Measurements from ENCODE around the gene TLL2.

The TLL2 gene

GRCh38 chr10:96395931-96396877, 117.5 kb downstream of the TLL2 start:
- DNase-seq (ENCODE audit: low read depth in 2 of 2): peak; percentile 17 to 30

DNA sequence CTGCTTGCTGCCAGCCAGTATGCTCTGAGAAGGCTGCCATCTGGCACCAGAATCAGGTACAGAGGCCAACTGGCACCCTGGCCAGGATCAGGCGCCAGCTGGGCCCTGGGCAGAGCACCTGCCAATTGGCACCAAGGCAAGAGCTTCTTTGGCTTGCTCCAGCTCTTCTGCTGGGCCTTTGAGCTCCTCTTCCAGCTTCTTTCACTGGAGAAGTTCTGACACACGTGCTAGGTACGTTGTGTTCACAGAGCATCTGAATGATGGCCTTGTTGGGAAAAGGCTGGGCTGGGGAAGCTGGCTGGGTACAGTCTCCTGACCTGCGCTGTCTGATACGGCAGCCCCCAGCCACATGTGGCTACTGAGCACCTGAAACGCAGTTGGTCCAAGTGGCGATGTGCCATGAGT, 123.3 kb downstream of the TLL2 start:
- DNase-seq (ENCODE audit: low read depth in 2 of 2): no peak

DNA sequence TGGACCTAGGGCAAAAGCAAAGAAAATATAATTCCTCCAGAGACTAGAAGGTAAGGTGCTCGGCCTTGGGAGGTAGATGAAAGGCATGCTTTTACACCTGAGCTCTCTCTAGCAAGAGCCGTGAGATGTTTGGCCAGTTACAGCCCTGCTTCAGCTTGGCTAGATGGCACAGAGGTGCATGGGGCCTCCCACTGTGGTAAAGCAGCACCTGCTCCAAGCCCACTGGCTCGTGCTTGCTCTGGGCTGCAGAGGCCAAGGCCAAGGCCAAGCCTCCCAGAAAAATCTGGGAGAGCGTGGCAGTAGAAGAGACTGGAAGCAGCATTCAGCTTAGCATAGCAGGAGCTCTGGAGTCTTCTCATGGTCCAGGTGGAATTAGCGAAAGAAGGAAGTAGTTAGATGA, 123.9 kb downstream of the TLL2 start:
- no peak for DNase-seq (ENCODE audit: low read depth in 2 of 2)

DNA sequence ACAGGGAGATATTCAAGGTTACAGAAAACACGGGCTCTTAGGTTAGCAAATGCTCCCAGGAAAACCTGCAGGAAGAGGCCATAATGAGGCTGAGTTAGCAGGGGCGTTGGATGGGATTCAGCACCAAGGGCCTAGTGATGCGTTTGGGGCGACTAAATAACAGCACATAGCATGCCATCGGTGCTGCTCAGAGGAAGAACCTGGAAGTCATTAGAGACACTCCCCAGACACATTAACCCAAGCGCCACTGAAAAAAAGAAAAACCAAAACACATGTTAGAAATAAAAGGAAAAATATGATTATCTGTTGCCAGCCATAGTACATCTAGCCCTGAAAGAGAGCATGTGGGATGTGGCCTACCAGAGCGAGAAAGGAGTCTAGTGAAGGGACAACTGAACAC, 126.1 kb downstream of the TLL2 start:
- no peak for DNase-seq (ENCODE audit: low read depth in 2 of 2)

- no peak for DNase-seq (ENCODE audit: low read depth in 2 of 2)
Measured at GRCh38 chr10:96387161-96387560, 126.6 kb downstream of the TLL2 start.

- DNase-seq (ENCODE audit: low read depth in 2 of 2): no peak
Measured at GRCh38 chr10:96384506-96384905, 129.2 kb downstream of the TLL2 start.

GRCh38 chr10:96380821-96381220, 132.9 kb downstream of the TLL2 start:
- DNase-seq (ENCODE audit: low read depth in 2 of 2): no peak

- DNase-seq (ENCODE audit: low read depth in 2 of 2): no peak
Measured at GRCh38 chr10:96379758-96380157, 134.0 kb downstream of the TLL2 start.

DNA sequence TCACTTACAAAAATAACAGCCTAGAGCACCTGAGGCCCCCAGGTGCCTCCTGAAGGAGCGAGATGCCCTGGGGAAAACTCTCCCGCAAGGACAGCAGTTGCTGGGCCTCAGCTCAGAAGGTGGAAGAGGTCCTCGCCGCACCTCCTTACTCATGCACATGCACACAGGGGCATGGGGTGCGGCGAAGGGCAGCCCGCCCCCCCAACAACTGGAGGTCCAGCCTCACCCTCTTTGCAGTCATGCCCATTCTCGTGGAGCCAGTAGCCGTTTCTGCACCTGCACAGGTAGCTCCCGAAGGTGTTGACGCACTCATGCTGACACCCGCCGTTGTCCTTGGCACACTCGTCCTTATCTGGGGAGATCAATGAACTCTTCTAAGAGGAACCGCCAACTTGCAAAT, 135.0 kb downstream of the TLL2 start:
- no peak for DNase-seq (ENCODE audit: low read depth in 2 of 2)

- no peak for DNase-seq (ENCODE audit: low read depth in 2 of 2)
Measured at GRCh38 chr10:96377816-96378294, 135.9 kb downstream of the TLL2 start.

GRCh38 chr10:96376483-96376882, 137.2 kb downstream of the TLL2 start:
- DNase-seq (ENCODE audit: low read depth in 2 of 2): no peak

- peak; percentile 57 to 67 for DNase-seq (ENCODE audit: low read depth in 2 of 2)
Measured at GRCh38 chr10:96374985-96375830, 138.5 kb downstream of the TLL2 start.

DNA sequence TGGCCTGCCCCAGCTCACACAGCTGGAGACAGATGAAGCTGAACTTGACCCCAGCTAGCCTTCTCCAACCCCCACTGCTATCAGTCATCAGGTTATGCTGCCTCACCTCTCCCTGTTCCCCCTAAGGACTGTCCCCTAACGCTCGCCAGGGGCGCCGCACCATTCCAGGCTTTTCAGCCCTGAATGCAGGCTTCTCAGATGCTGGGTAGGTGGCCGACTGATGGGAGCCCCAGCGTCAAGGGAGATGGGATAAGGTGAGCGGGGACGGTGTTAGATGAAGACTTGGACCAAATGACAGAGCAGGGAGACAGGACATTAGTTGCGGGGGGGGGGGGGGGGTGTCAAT, 139.1 kb downstream of the TLL2 start:
- DNase-seq (ENCODE audit: low read depth in 2 of 2): no peak

- no peak for DNase-seq (ENCODE audit: low read depth in 2 of 2)
Measured at GRCh38 chr10:96374004-96374403, 139.7 kb downstream of the TLL2 start.

- no peak for DNase-seq (ENCODE audit: low read depth in 2 of 2)
Measured at GRCh38 chr10:96371356-96371755, 142.4 kb downstream of the TLL2 start.

GRCh38 chr10:96370584-96371157, 143.1 kb downstream of the TLL2 start:
- peak in 1 of 2 donors; percentile 18 for DNase-seq (ENCODE audit: low read depth in 2 of 2)

DNA sequence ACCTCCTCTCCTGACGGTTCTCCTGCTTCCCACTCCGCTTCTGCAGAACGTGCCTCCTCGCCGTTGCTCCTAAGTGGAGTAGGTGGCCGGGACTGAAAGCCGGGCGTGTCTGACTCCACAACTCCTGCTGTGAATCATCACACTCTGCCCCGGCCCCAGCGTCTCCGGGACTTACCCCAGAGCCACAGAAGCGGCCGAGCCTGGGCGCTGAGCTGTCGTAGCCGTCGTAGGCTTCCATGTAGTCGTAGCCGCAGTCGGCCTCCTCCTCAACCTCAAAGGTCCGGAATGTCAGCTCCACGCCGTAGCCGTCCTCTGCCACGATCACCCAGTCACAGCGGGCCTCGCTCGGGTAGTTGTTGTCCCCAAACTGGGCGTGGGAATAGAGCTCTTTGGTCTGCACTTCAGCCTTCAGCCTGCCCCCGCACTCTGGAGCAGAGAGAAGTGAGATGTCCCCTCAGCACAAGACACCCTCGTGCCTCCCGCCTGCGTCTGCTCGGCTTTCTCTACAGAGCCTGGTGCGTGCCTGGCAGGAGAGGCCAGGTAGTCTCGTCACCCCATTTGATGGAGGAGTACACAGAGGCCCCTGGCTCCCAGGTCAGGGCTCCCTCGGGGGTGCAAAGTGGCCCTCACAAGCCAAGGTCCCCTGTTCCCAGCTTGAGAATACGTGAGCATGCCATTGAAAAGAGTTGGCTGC, 143.7 kb downstream of the TLL2 start:
- no peak for DNase-seq (ENCODE audit: low read depth in 2 of 2)

- no peak for DNase-seq (ENCODE audit: low read depth in 2 of 2)
Measured at GRCh38 chr10:96368971-96369370, 144.8 kb downstream of the TLL2 start.

GRCh38 chr10:96367470-96367869, 146.3 kb downstream of the TLL2 start:
- no peak for DNase-seq (ENCODE audit: low read depth in 2 of 2)

DNA sequence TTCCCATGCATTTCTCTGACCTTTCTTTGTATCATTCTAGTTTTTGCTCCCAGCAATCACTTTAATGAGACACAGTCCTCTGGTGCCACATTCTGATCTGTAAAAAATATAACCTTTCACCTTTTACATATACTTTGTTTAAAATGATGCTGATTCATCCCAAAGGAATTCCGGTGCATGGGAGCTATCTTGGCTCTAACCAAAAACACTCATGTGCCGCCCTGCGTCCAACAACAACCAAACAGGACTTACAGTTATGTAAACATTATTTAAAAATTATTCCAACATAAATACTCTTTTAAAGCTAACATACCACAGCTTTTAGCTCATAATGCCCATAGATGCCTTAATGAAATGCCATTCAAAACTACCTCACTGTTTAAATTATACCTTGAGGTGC, 147.2 kb downstream of the TLL2 start:
- DNase-seq (ENCODE audit: low read depth in 2 of 2): no peak

GRCh38 chr10:96365571-96365970, 148.2 kb downstream of the TLL2 start:
- DNase-seq (ENCODE audit: low read depth in 2 of 2): no peak

DNA sequence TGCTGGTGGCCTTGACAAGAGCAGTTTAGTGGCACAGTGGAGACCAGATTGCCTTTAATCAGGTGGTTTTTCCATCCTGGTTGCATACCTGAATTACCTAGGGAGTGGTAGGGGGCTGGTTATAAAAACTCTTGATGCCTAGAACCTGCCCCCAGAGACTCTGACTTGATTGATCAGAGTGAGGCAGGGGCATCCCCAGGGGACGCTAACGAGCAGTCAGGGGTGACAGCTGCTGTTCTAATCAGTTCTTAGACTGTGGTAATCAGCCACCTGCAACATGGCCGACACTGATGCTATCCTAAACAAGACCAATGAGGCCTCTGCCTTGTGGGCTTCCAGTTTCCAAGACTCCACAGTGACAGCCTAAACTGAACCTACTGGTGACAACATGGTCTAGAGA, 153.0 kb downstream of the TLL2 start:
- DNase-seq (ENCODE audit: low read depth in 2 of 2): no peak

Measured in stimulated activated CD8-positive, alpha-beta memory T cell treated with anti-CD3 and anti-CD28 coated beads, Interleukin-2, amount 100 ng/mL, for 48 hours (primary cell).